IMR-90 (cell line): ENCODE data around the gene APPL2. TPM values are rescaled to one million over a fixed set of nuclear protein-coding genes. Genes with fewer than 3 reads are reported as not detected.
A peak's percentile ranks its signal among the peaks of the same experiment; 100 is the strongest.

Experiments used
- ATAC-seq: fragments of 200-7000 bp; cut with Tn5 transposase; 2 replicates; pipeline ENCODE4 v1.9.1; 2020; ENCODE audit warnings: low read depth, mild to moderate bottlenecking, moderate library complexity
- BruUV-seq: library from RNA; stranded (reverse); fragments of 400-500 nt; replicated peaks from 2 replicates; lab custom pipeline; 2021; lab: Mats Ljungman, UMichigan
- CTCF ChIA-PET: fragments of 300-600 bp; formaldehyde crosslinking; extraction: SDS; loops from one replicate; lab custom pipeline; 2021; ENCODE audit warnings: antibody characterized with exemption; lab: Yijun Ruan, JAX
- POLR2A ChIA-PET: fragments of 300-600 bp; sonication (Branson Sonifier 250); formaldehyde crosslinking; loops from one replicate; lab custom pipeline; 2022; ENCODE audit warnings: antibody characterized with exemption; ENCODE audit not compliant: unreplicated experiment; lab: Charles Lee
- DNase-seq: peaks from one replicate; pipeline ENCODE4 v3.0.0; 2013
- H2AFZ ChIP-seq: replicated peaks from 2 replicates; pipeline ENCODE3; 2013; ENCODE audit warnings: low read length, mild to moderate bottlenecking; ENCODE audit not compliant: poor library complexity
- H2AK5ac ChIP-seq: 2 replicates; pipeline ENCODE4 v1.6.1; 2013; ENCODE audit warnings: low read depth, low read length, inconsistent platforms
- H2AK9ac ChIP-seq: replicated peaks from 2 replicates; pipeline ENCODE3; 2013; ENCODE audit warnings: mild to moderate bottlenecking, low read depth, low read length, moderate library complexity; ENCODE audit not compliant: poor library complexity
- H2BK120ac ChIP-seq: 2 replicates; pipeline ENCODE4 v1.6.1; 2013; ENCODE audit warnings: low read depth, low read length, inconsistent platforms
- H2BK15ac ChIP-seq: 3 replicates; pipeline ENCODE4 v1.6.1; 2013; ENCODE audit warnings: low read depth, low read length, inconsistent platforms
- H2BK20ac ChIP-seq: 2 replicates; pipeline ENCODE4 v1.6.1; 2013; ENCODE audit warnings: low read depth, mild to moderate bottlenecking, inconsistent platforms, low read length, moderate library complexity
- H2BK5ac ChIP-seq: 2 replicates; pipeline ENCODE4 v1.6.1; 2013; ENCODE audit warnings: mild to moderate bottlenecking, low read depth, low read length, inconsistent platforms; ENCODE audit not compliant: poor library complexity, severe bottlenecking
- H3K14ac ChIP-seq: replicated peaks from 2 replicates; pipeline ENCODE4 v1.6.1; 2013; ENCODE audit warnings: low read depth, low read length, inconsistent platforms
- H3K18ac ChIP-seq: 2 replicates; pipeline ENCODE4 v1.6.1; 2013; ENCODE audit warnings: low read depth, low read length, control low read depth
- H3K23ac ChIP-seq: 2 replicates; pipeline ENCODE4 v1.6.1; 2013; ENCODE audit warnings: low read depth, low read length, inconsistent platforms
- H3K27ac ChIP-seq: 2 replicates; pipeline ENCODE4 v1.5.1; 2013; ENCODE audit warnings: mild to moderate bottlenecking, control low read depth, low read length; ENCODE audit not compliant: insufficient read depth
- H3K27me3 ChIP-seq: 2 replicates; pipeline ENCODE4 v1.6.1; 2013; ENCODE audit warnings: low read length; ENCODE audit not compliant: control insufficient read depth, insufficient read depth
- H3K36me3 ChIP-seq: 2 replicates; pipeline ENCODE4 v1.6.1; 2013; ENCODE audit warnings: low read length, mixed read lengths; ENCODE audit not compliant: control insufficient read depth, insufficient read depth
- H3K4ac ChIP-seq: 2 replicates; pipeline ENCODE4 v1.6.1; 2013; ENCODE audit warnings: low read depth, low read length, inconsistent platforms
- H3K4me1 ChIP-seq: 2 replicates; pipeline ENCODE4 v1.6.1; 2013; ENCODE audit warnings: low read length, mixed read lengths; ENCODE audit not compliant: control insufficient read depth, insufficient read depth
- H3K4me2 ChIP-seq: 2 replicates; pipeline ENCODE4 v1.6.1; 2013; ENCODE audit warnings: low read depth, mild to moderate bottlenecking, control low read depth, low read length, moderate library complexity
- H3K4me3 ChIP-seq: 2 replicates; pipeline ENCODE4 v1.5.1; 2013; ENCODE audit warnings: low read depth, mild to moderate bottlenecking, control low read depth, low read length, moderate library complexity; ENCODE audit not compliant: insufficient read depth
- H3K56ac ChIP-seq: 2 replicates; pipeline ENCODE4 v1.6.1; 2013; ENCODE audit warnings: low read length, inconsistent platforms; ENCODE audit not compliant: insufficient read depth; ENCODE audit errors: extremely low read depth
- H3K79me1 ChIP-seq, 2 experiments: 2 replicates each; pipeline ENCODE4 v1.6.1; 2013; ENCODE audit warnings: low read length in 2 of 2, inconsistent platforms in 1 of 2, low read depth in 1 of 2
- H3K9ac ChIP-seq: 2 replicates; pipeline ENCODE4 v1.6.1; 2013; ENCODE audit warnings: low read depth, low read length, control low read depth
- H3K9me1 ChIP-seq: 2 replicates; pipeline ENCODE4 v1.6.1; 2013; ENCODE audit warnings: low read length, inconsistent platforms; ENCODE audit not compliant: insufficient read depth
- H3K9me3 ChIP-seq: 2 replicates; pipeline ENCODE4 v1.6.1; 2013; ENCODE audit warnings: low read length; ENCODE audit not compliant: control insufficient read depth, insufficient read depth
- H4K20me1 ChIP-seq: 2 replicates; pipeline ENCODE4 v1.6.1; 2013; ENCODE audit warnings: low read length, inconsistent platforms; ENCODE audit not compliant: insufficient read depth
- H4K5ac ChIP-seq: 2 replicates; pipeline ENCODE4 v1.6.1; 2013; ENCODE audit warnings: mild to moderate bottlenecking, low read depth, low read length, control low read depth
- H4K8ac ChIP-seq, 2 experiments: 2 replicates each; pipeline ENCODE4 v1.6.1; 2013; ENCODE audit warnings: low read depth in 2 of 2, low read length in 2 of 2, control low read depth in 1 of 2, inconsistent platforms in 1 of 2
- H4K91ac ChIP-seq: 2 replicates; pipeline ENCODE4 v1.6.1; 2013; ENCODE audit warnings: low read depth, low read length, inconsistent platforms; ENCODE audit not compliant: insufficient read depth
- BHLHE40 ChIP-seq: fragments of 150-350 bp; IDR thresholded peaks from 2 replicates; pipeline ENCODE4 v1.6.1; 2016; ENCODE audit warnings: mild to moderate bottlenecking, low read depth, low read length
- CEBPB ChIP-seq: IDR thresholded peaks from 2 replicates; pipeline ENCODE4 v1.6.1; 2012; ENCODE audit warnings: low read depth, low read length, improper control_type of control experiment
- CHD1 ChIP-seq: IDR thresholded peaks from 2 replicates; pipeline ENCODE4 v1.6.1; 2012; ENCODE audit warnings: low read depth, low read length, improper control_type of control experiment
- FOS ChIP-seq: fragments of 150-350 bp; IDR thresholded peaks from 2 replicates; pipeline ENCODE4 v1.6.1; 2016; ENCODE audit warnings: low read depth, low read length
- MAFK ChIP-seq: IDR thresholded peaks from 2 replicates; pipeline ENCODE4 v1.6.1; 2012; ENCODE audit warnings: low read depth, low read length, improper control_type of control experiment
- MAZ ChIP-seq: IDR thresholded peaks from 2 replicates; pipeline ENCODE4 v1.6.1; 2012; ENCODE audit warnings: low read depth, mild to moderate bottlenecking, low read length, improper control_type of control experiment, moderate library complexity, borderline replicate concordance
- MXI1 ChIP-seq: IDR thresholded peaks from 2 replicates; pipeline ENCODE4 v1.6.1; 2012; ENCODE audit warnings: low read depth, mild to moderate bottlenecking, low read length, moderate library complexity, borderline replicate concordance
- NFE2L2 ChIP-seq: fragments of 150-350 bp; IDR thresholded peaks from 2 replicates; pipeline ENCODE4 v1.6.1; 2016; ENCODE audit warnings: low read depth, mild to moderate bottlenecking, low read length
- POLR2A ChIP-seq: IDR thresholded peaks from 2 replicates; pipeline ENCODE4 v1.6.1; 2012; ENCODE audit warnings: mild to moderate bottlenecking, low read depth, low read length
- RAD21 ChIP-seq: IDR thresholded peaks from 2 replicates; pipeline ENCODE4 v1.6.1; 2012; ENCODE audit warnings: low read length, improper control_type of control experiment
- RCOR1 ChIP-seq: IDR thresholded peaks from 2 replicates; pipeline ENCODE4 v1.6.1; 2012; ENCODE audit warnings: mild to moderate bottlenecking, low read length, improper control_type of control experiment; ENCODE audit not compliant: insufficient replicate concordance
- RFX5 ChIP-seq: IDR thresholded peaks from 2 replicates; pipeline ENCODE4 v1.8.0; 2012; ENCODE audit warnings: low read depth, mild to moderate bottlenecking, low read length, moderate library complexity
- SMC3 ChIP-seq: fragments of 150-350 bp; IDR thresholded peaks from 2 replicates; pipeline ENCODE4 v1.6.1; 2016; ENCODE audit warnings: low read depth, mild to moderate bottlenecking, antibody characterized with exemption, low read length, moderate library complexity
- WGBS, 2 experiments: methylation state at CpG; one replicate each; pipeline versions ENCODE4 v1.1.5 to v1.1.7; 2013; ENCODE audit warnings: missing lambda C conversion rate in 2 of 2; ENCODE audit not compliant: insufficient read length in 1 of 2; ENCODE audit errors: extremely low coverage in 2 of 2; 5-methylcytosine and 5-hydroxymethylcytosine counted together
- dilution Hi-C: fragments of 300-500 bp; cut with HindIII; formaldehyde crosslinking; loops from one replicate; pipeline ENCODE4 v1.14.3; 2018; ENCODE audit warnings: low sequenced_read_pairs; ENCODE audit not compliant: unreplicated experiment
- in situ Hi-C: fragments of 300-500 bp; cut with MboI; formaldehyde crosslinking; loops from 3 replicates; pipeline ENCODE4 v1.14.3; 2019; ENCODE audit warnings: low sequenced_read_pairs, inconsistent platforms, mixed read lengths
- intact Hi-C: fragments of 100-400 bp; cut with micrococcal nuclease; formaldehyde crosslinking; loops from 2 replicates; pipeline ENCODE4 v1.10.0; 2022
- polyA plus RNA-seq, 3 experiments: library from polyadenylated mRNA; depleted of rRNA; stranded (reverse); fragments of >200 nt; gene quantifications; 2 replicates each; pipeline ENCODE4 v1.2.3, GENCODE V29; 2012; ENCODE audit warnings: low replicate concordance in 1 of 3
- total RNA-seq: library from RNA; depleted of rRNA; stranded (reverse); fragments of >200 nt; gene quantifications from 2 replicates; pipeline ENCODE4 v1.2.3, GENCODE V29; 2012
- TF ChIP-seq, protein P1 (sequence below): conservative IDR thresholded peaks from 2 replicates; pipeline ENCODE4 v1.5.1; 2012; ENCODE audit warnings: mild to moderate bottlenecking, low read depth, low read length, improper control_type of control experiment
- TF ChIP-seq, protein P2 (sequence below): fragments of 150-350 bp; IDR thresholded peaks from 2 replicates; pipeline ENCODE4 v1.6.1; 2016; ENCODE audit warnings: low read depth, mild to moderate bottlenecking, low read length, moderate library complexity, borderline replicate concordance
- TF ChIP-seq, protein P3 (sequence below): fragments of 150-350 bp; IDR thresholded peaks from 2 replicates; pipeline ENCODE4 v1.6.1; 2017; ENCODE audit warnings: mild to moderate bottlenecking, antibody characterized with exemption, low read length, low read depth

Gene APPL2
- total and polyA plus RNA-seq, 2 of the 4 experiments (the other 2 are of a cell fraction), result 42.3 to 65.8 TPM

DNA sequence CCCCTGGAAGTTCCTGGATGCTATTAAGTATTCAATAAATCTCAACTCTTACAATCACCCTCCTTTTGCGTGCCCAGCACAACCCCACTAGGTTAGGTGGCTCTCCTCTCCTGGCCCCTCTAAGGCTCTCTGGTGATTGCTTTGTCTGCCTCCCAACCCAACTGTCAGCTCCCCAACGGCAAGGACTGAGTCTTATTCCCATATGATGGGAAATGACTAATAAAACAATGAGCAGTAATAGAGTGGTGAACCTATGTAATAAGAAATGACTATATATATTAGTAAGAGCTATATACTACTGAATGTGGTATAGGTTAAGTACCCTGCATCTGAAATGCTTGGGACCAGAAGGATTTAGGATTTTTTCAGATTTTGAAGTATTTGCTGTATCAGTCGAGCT lies 8.1 kb downstream of the APPL2 start:
- Histone ChIP-seq H3K14ac (0 out of 2 replicates have a peak overlapping the region, but pooled peaks have one; percentile 23), H3K9ac (no peak overlapping the region), H3K56ac (no peak overlapping the region), H3K4me3 (no peak overlapping the region), H3K9me3 (no peaks in the 10 kb centered on the region), H2BK120ac (peak overlapping the region; percentile 61; the same call in 1 of the 2 replicates), H2AFZ (no peak overlapping the region), H3K4me1 (peaks cover 16% of the 10 kb centered on the region), H2BK5ac (peak overlapping the region; percentile 68), H3K27ac (peak overlapping the region; percentile 57), H2AK5ac (peak overlapping the region; percentile 86), H3K4ac (peak overlapping the region; percentile 77), H4K20me1 (peaks cover 14% of the 10 kb centered on the region; the same call in 1 of the 2 replicates), H4K91ac (peak overlapping the region; percentile 48), H2BK15ac (no peak overlapping the region; the same call in 2 of the 3 replicates), H4K8ac (peak overlapping the region; percentile 11 to 30; a peak in 1 of 4 replicates), H3K4me2 (no peak overlapping the region), H2BK20ac (no peak overlapping the region), H4K5ac (no peak overlapping the region; the same call in 1 of the 2 replicates), H3K18ac (peak overlapping the region; percentile 3; the same call in 1 of the 2 replicates), H3K9me1 (peaks cover 26% of the 10 kb centered on the region), H3K79me1 (peaks cover 33 to 76% of the 10 kb centered on the region in 2 experiments), H3K36me3 (peaks cover 16% of the 10 kb centered on the region), H3K23ac (peak overlapping the region; percentile 39; the same call in 1 of the 2 replicates), H2AK9ac (no peak overlapping the region), H3K27me3 (no peaks in the 10 kb centered on the region)
- dilution Hi-C loops, result no loop called here
- ChIA-PET POLR2A (no interaction called here), CTCF (no interaction called here)
- in situ Hi-C loops, result no loop called here
- no TSS peak for BruUV-seq
- TF ChIP-seq MXI1 (no peak), CHD1 (no peak), RFX5 (no peak), CEBPB (no peak), BHLHE40 (no peak), NFE2L2 (no peak), RAD21 (no peak), MAFK (no peak), FOS (no peak), RCOR1 (no peak), MAZ (no peak), SMC3 (no peak), POLR2A (no peak)
- TF ChIP-seq, protein P1, sequence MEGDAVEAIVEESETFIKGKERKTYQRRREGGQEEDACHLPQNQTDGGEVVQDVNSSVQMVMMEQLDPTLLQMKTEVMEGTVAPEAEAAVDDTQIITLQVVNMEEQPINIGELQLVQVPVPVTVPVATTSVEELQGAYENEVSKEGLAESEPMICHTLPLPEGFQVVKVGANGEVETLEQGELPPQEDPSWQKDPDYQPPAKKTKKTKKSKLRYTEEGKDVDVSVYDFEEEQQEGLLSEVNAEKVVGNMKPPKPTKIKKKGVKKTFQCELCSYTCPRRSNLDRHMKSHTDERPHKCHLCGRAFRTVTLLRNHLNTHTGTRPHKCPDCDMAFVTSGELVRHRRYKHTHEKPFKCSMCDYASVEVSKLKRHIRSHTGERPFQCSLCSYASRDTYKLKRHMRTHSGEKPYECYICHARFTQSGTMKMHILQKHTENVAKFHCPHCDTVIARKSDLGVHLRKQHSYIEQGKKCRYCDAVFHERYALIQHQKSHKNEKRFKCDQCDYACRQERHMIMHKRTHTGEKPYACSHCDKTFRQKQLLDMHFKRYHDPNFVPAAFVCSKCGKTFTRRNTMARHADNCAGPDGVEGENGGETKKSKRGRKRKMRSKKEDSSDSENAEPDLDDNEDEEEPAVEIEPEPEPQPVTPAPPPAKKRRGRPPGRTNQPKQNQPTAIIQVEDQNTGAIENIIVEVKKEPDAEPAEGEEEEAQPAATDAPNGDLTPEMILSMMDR, result no peak
- TF ChIP-seq, protein P2, sequence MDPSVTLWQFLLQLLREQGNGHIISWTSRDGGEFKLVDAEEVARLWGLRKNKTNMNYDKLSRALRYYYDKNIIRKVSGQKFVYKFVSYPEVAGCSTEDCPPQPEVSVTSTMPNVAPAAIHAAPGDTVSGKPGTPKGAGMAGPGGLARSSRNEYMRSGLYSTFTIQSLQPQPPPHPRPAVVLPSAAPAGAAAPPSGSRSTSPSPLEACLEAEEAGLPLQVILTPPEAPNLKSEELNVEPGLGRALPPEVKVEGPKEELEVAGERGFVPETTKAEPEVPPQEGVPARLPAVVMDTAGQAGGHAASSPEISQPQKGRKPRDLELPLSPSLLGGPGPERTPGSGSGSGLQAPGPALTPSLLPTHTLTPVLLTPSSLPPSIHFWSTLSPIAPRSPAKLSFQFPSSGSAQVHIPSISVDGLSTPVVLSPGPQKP, result no peak
- TF ChIP-seq, protein P3, sequence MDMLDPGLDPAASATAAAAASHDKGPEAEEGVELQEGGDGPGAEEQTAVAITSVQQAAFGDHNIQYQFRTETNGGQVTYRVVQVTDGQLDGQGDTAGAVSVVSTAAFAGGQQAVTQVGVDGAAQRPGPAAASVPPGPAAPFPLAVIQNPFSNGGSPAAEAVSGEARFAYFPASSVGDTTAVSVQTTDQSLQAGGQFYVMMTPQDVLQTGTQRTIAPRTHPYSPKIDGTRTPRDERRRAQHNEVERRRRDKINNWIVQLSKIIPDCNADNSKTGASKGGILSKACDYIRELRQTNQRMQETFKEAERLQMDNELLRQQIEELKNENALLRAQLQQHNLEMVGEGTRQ, result no peak
- intact Hi-C loops, result no loop called here
- ATAC-seq (no peak), DNase-seq (peak; percentile 31)
- no CpG with 5 or more reads among the region's 3 CpGs for WGBS, 2 experiments
